ENCODE data around the gene FBXL15.

- no peak for TF ChIP-seq CTCF (IDR thresholded peaks at IDR 0.05; ENCODE audit: low read depth, low read length, poor library complexity, severe bottlenecking)
- TF ChIP-seq EZH2phosphoT487 (IDR thresholded peaks at IDR 0.05; ENCODE audit: borderline replicate concordance, low read length): no peak
Measured at GRCh38 chr10:102405632-102406031, 15.0 kb upstream of the FBXL15 start.
